RPMI7951 (cell line): ENCODE results near the gene ADAM12. TPM values are rescaled to one million over a fixed set of nuclear protein-coding genes. Genes with fewer than 3 reads are reported as not detected.

Experiments
- DNase-seq: peaks from one replicate; pipeline ENCODE4 v3.0.0-alpha.2; 2012; ENCODE audit warnings: low read depth
- total RNA-seq: library from RNA; depleted of rRNA; stranded (reverse); fragments of >200 nt; shearing (Covaris generic); gene quantifications from 2 replicates; pipeline ENCODE4 v1.2.3, GENCODE V29; 2014

The ADAM12 gene
- total RNA-seq, 1 experiment from 2014 or later, result 34.8 TPM

GRCh38 chr10:126214021-126214420 lies 174.3 kb downstream of the ADAM12 start:
- DNase-seq, result no peak

GRCh38 chr10:126212738-126213137 lies 175.5 kb downstream of the ADAM12 start:
- DNase-seq, result no peak

GRCh38 chr10:126210051-126210651 lies 178.1 kb downstream of the ADAM12 start:
- DNase-seq, result peak; percentile 17

- no peak for DNase-seq
Measured at GRCh38 chr10:126209451-126209850, 178.8 kb downstream of the ADAM12 start.

GRCh38 chr10:126208726-126209302 lies 179.5 kb downstream of the ADAM12 start:
- no peak for DNase-seq

- DNase-seq, result no peak
Measured at GRCh38 chr10:126207851-126208250, 180.4 kb downstream of the ADAM12 start.

- DNase-seq, result no peak
Measured at GRCh38 chr10:126207313-126207771, 180.9 kb downstream of the ADAM12 start.

GRCh38 chr10:126205486-126206205 lies 182.6 kb downstream of the ADAM12 start:
- no peak for DNase-seq

- peak; percentile 82 for DNase-seq
Measured at GRCh38 chr10:126204320-126204719, 184.0 kb downstream of the ADAM12 start.

GRCh38 chr10:126203746-126204145 lies 184.5 kb downstream of the ADAM12 start:
- no peak for DNase-seq

GRCh38 chr10:126201603-126202002 lies 186.7 kb downstream of the ADAM12 start:
- no peak for DNase-seq

- DNase-seq, result peak; percentile 99
Measured at GRCh38 chr10:126199221-126199998, 188.9 kb downstream of the ADAM12 start.

- DNase-seq, result no peak
Measured at GRCh38 chr10:126198681-126199080, 189.6 kb downstream of the ADAM12 start.

GRCh38 chr10:126197036-126197543 lies 191.2 kb downstream of the ADAM12 start:
- DNase-seq, result no peak

- no peak for DNase-seq
Measured at GRCh38 chr10:126196281-126196680, 192.0 kb downstream of the ADAM12 start.

GRCh38 chr10:126191192-126191591 lies 197.1 kb downstream of the ADAM12 start:
- no peak for DNase-seq

GRCh38 chr10:126188679-126189200 lies 199.5 kb downstream of the ADAM12 start:
- DNase-seq, result no peak

- DNase-seq, result no peak
Measured at GRCh38 chr10:126187399-126187798, 200.9 kb downstream of the ADAM12 start.

GRCh38 chr10:126186766-126187165 lies 201.5 kb downstream of the ADAM12 start:
- DNase-seq, result peak; percentile 30

- DNase-seq, result no peak
Measured at GRCh38 chr10:126185676-126186447, 202.4 kb downstream of the ADAM12 start.

- no peak for DNase-seq
Measured at GRCh38 chr10:126181626-126182025, 206.7 kb downstream of the ADAM12 start.
